Type B pancreatic cell (in vitro differentiated cells): ENCODE results near the gene BHLHE41. TPM values are rescaled to one million over a fixed set of nuclear protein-coding genes. Genes with fewer than 3 reads are reported as not detected.

ENCODE experiments used
- DNase-seq: peaks from one replicate; pipeline ENCODE4 v3.0.0; 2021; ENCODE audit warnings: mixed read lengths; ENCODE audit not compliant: unreplicated experiment; ENCODE audit errors: extremely low spot score
- H3K27ac Mint-ChIP-seq: 2 replicates; pipeline ENCODE4 v1.8.0; 2021; ENCODE audit warnings: mild to moderate bottlenecking, mixed read lengths
- H3K27me3 Mint-ChIP-seq: 2 replicates; pipeline ENCODE4 v1.8.0; 2021; ENCODE audit warnings: mixed read lengths
- H3K36me3 Mint-ChIP-seq: 2 replicates; pipeline ENCODE4 v1.8.0; 2021; ENCODE audit warnings: mixed read lengths
- H3K4me1 Mint-ChIP-seq: one replicate; pipeline ENCODE4 v1.8.0; 2021; ENCODE audit warnings: mixed read lengths; ENCODE audit not compliant: unreplicated experiment
- H3K4me3 Mint-ChIP-seq: 2 replicates; pipeline ENCODE4 v1.8.0; 2021; ENCODE audit warnings: mild to moderate bottlenecking, mixed read lengths
- H3K9me3 Mint-ChIP-seq: 2 replicates; pipeline ENCODE4 v1.8.0; 2021; ENCODE audit warnings: mixed read lengths
- total RNA-seq: library from RNA; stranded (reverse); gene quantifications from 2 replicates; pipeline ENCODE4 v1.2.1, GENCODE V29; 2021; ENCODE audit warnings: low replicate concordance
- TF ChIP-seq, protein P1 (sequence below): fragments of 200-600 bp; sonication (generic); conservative IDR thresholded peaks from 2 replicates; pipeline ENCODE4 v1.5.0; 2021; ENCODE audit warnings: antibody characterized with exemption, mild to moderate bottlenecking

BHLHE41 gene
- total RNA-seq, 1 donor from 2014 or later, result 12.5 TPM

DNA sequence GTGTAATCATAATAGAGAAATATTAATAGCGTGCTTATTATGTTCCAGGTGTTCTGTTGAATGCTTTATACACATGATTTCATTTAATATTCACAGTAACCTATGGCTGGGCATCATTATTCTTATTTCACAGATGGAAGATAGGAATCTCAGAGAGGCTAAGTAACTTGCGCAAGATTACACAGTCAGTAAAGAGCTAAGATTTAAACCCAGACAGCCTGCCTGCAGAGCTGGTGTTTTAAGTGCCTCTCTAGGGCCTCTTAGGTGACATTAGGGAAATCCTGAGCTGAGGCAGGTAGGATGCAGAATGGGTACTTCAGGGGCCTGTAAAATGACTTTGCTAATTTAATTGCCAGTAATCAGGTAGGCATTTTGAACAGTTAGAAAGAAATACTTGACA, 18.5 kb upstream of the BHLHE41 start:
- Mint-ChIP-seq H3K4me1 (no peaks in the 10 kb centered on the region), H3K4me3 (no peak overlapping the region), H3K27ac (no peak overlapping the region), H3K36me3 (no peaks in the 10 kb centered on the region), H3K9me3 (no peaks in the 10 kb centered on the region), H3K27me3 (peaks cover 12% of the 10 kb centered on the region)
- TF ChIP-seq, protein P1, sequence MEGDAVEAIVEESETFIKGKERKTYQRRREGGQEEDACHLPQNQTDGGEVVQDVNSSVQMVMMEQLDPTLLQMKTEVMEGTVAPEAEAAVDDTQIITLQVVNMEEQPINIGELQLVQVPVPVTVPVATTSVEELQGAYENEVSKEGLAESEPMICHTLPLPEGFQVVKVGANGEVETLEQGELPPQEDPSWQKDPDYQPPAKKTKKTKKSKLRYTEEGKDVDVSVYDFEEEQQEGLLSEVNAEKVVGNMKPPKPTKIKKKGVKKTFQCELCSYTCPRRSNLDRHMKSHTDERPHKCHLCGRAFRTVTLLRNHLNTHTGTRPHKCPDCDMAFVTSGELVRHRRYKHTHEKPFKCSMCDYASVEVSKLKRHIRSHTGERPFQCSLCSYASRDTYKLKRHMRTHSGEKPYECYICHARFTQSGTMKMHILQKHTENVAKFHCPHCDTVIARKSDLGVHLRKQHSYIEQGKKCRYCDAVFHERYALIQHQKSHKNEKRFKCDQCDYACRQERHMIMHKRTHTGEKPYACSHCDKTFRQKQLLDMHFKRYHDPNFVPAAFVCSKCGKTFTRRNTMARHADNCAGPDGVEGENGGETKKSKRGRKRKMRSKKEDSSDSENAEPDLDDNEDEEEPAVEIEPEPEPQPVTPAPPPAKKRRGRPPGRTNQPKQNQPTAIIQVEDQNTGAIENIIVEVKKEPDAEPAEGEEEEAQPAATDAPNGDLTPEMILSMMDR, result no peak
- DNase-seq, result no peak

DNA sequence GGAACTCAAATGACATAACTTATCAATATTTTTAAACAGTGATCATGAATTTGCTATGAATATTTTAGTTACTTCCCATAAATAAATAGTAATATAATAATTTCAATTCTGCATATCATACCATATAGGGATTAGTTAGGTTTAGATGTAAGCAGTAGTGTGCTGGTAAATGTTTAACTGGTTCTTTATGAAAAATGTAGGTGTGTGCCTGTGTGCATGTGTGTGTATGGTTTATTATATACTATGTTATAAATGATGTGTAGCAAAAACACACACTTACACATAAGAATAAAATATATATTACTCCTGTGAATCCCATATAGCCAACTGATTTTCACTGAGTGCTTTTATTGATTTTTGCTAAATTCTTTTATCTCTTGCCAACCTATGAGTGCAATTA, 14.0 kb upstream of the BHLHE41 start:
- TF ChIP-seq, protein P1, result no peak
- peaks cover 16% of the 10 kb centered on the region for H3K27me3 Mint-ChIP-seq
- H3K4me1 Mint-ChIP-seq, result peaks cover 5% of the 10 kb centered on the region
- no peaks in the 10 kb centered on the region for H3K36me3 Mint-ChIP-seq
- H3K4me3 Mint-ChIP-seq, result no peak overlapping the region
- no peak for DNase-seq
- no peak overlapping the region for H3K27ac Mint-ChIP-seq
- H3K9me3 Mint-ChIP-seq, result no peaks in the 10 kb centered on the region

DNA sequence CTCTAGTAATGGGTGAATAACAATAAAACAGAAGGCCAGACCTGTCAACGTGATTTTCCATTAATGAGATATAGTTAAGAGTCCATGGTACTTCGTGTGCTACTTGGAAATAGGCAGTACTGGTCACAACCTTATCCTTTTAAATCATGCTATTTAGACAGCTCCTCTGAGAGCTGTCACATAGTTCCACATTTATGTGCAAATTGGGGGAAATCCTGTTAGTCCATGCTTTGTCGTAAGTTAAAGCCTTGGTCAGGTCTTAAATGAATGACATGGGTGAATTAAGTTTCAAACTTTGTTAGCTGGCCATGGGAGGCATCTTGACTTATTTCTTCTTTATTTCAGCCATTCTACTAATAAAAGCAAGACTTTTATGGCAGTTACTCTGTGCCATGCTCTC, 11.9 kb upstream of the BHLHE41 start:
- H3K9me3 Mint-ChIP-seq, result no peaks in the 10 kb centered on the region
- H3K27me3 Mint-ChIP-seq, result peaks cover 29% of the 10 kb centered on the region
- peaks cover 5% of the 10 kb centered on the region for H3K4me1 Mint-ChIP-seq
- TF ChIP-seq, protein P1, result no peak
- no peak overlapping the region for H3K4me3 Mint-ChIP-seq
- no peak overlapping the region for H3K27ac Mint-ChIP-seq
- DNase-seq, result no peak
- no peaks in the 10 kb centered on the region for H3K36me3 Mint-ChIP-seq

DNA sequence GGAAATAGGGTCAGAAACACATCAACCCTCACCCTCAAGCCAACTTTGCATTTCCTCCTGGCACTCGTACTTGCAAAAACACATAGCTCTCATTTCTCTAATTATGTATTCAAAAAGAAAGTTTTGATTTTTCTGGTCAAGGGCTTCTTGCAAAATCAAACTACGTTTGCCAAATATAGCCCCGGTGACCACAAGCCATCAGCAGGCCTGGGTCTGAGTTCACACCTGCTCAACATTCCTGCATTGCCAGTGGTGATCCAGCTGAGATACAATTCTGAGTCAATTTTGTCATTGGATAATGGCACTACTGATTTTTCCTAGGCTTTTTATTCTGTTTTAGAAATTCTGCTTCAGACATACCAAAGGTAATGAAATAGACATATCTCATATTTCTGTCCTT, 10.7 kb upstream of the BHLHE41 start:
- no peak overlapping the region for H3K4me3 Mint-ChIP-seq
- peaks cover 5% of the 10 kb centered on the region for H3K4me1 Mint-ChIP-seq
- peaks cover 40% of the 10 kb centered on the region for H3K27me3 Mint-ChIP-seq
- no peak for DNase-seq
- H3K27ac Mint-ChIP-seq, result no peak overlapping the region
- H3K9me3 Mint-ChIP-seq, result no peaks in the 10 kb centered on the region
- no peaks in the 10 kb centered on the region for H3K36me3 Mint-ChIP-seq
- TF ChIP-seq, protein P1, result no peak

DNA sequence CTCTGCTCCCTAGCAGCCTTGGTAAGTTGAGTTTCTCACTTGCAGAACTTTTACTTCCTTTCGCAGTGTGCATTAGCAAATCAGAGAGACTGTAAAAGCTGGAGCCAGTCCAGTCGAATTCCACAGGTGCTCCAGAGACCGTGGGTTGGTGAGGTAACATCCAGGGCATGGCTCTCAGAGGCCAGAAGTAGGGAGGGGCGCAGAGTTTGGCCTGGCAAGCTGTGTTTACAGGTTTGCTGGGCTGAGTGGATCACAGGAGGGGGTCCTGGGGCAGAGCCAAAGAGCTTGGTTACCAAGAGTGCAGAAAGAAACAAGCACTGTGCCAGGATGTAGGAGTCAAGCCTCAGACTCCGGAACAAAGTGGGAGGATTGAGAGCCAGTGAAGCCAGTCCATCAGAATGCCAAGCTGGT, 10.2 kb upstream of the BHLHE41 start:
- Mint-ChIP-seq H3K9me3 (no peaks in the 10 kb centered on the region), H3K27me3 (peaks cover 46% of the 10 kb centered on the region), H3K4me1 (peaks cover 5% of the 10 kb centered on the region), H3K27ac (peak overlapping the region; percentile 6), H3K4me3 (no peak overlapping the region), H3K36me3 (no peaks in the 10 kb centered on the region)
- DNase-seq, result no peak
- TF ChIP-seq, protein P1, result no peak

DNA sequence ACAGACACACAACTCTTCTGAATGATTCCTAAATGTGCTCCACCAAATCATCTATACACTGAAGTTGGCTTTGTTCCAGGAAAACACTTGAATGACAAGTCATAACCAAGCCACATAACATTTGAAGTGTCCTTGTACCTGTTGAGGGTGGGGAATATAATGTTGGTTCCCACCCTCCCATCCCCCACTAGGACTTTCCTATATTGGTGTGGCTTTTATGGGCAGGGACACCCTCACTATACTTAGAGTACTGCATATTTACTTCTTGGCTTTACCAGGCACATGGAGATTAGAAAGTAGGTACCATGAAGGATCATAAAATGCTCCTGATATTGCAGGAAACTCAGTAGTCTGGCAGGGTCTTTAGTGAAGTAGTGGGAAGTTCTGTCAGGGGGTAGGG, 9.7 kb upstream of the BHLHE41 start:
- peaks cover 50% of the 10 kb centered on the region for H3K27me3 Mint-ChIP-seq
- no peak for DNase-seq
- H3K36me3 Mint-ChIP-seq, result no peaks in the 10 kb centered on the region
- TF ChIP-seq, protein P1, result no peak
- peaks cover 5% of the 10 kb centered on the region for H3K4me1 Mint-ChIP-seq
- H3K27ac Mint-ChIP-seq, result no peak overlapping the region
- no peaks in the 10 kb centered on the region for H3K9me3 Mint-ChIP-seq
- no peak overlapping the region for H3K4me3 Mint-ChIP-seq
